A549 (cell line): ENCODE data around the gene ARL15. TPM values are rescaled to one million over a fixed set of nuclear protein-coding genes. Genes with fewer than 3 reads are reported as not detected.
"Not testable (repeated sequence)": the region's sequence is repeated elsewhere in the genome, so short reads cannot be mapped to it uniquely, and the experiment has no call there.

Experiments
- ATAC-seq, 2 experiments: fragments of 200-7000 bp in 1 of 2; fragments of >200 bp in 1 of 2; cut with Nextera tagmentation in 1 of 2; cut with Tn5 transposase in 1 of 2; 3 replicates each; pipeline versions ENCODE4 v1.8.0 to v1.9.1; 2018 to 2020; ENCODE audit warnings: mild to moderate bottlenecking in 1 of 2, moderate library complexity in 1 of 2
- CTCF ChIA-PET: fragments of 300-600 bp; sonication (Branson Sonifier 250); formaldehyde crosslinking; extraction: SDS; loops from one replicate; lab custom pipeline; 2021; ENCODE audit warnings: antibody characterized with exemption, inconsistent platforms; lab: Yijun Ruan, JAX
- POLR2A ChIA-PET: fragments of 350-600 bp; formaldehyde crosslinking; extraction: SDS; loops from one replicate; lab custom pipeline; 2021; ENCODE audit warnings: antibody characterized with exemption, inconsistent platforms; lab: Yijun Ruan, JAX
- DNase-seq, 2 experiments: peaks; one replicate each; pipeline versions ENCODE4 v3.0.0 to v3.0.0-alpha.2; 2011 to 2016; ENCODE audit warnings: low read depth in 1 of 2, low spot score in 1 of 2
- FAIRE-seq: peaks from 2 replicates; lab custom pipeline; 2011; peaks lifted over from hg19 to GRCh38; lab: Jason Lieb, UNC
- H3K27ac ChIP-seq, 2 experiments: fragments of >200 bp; sonication (Bioruptor Twin); formaldehyde crosslinking; 3 replicates each; pipeline ENCODE4 v1.5.1; 2016 to 2017
- H3K4me1 ChIP-seq: fragments of >200 bp; sonication (Bioruptor Twin); formaldehyde crosslinking; 3 replicates; pipeline ENCODE4 v1.6.1; 2016
- H3K4me2 ChIP-seq: fragments of >200 bp; sonication (Bioruptor Twin); formaldehyde crosslinking; 3 replicates; pipeline ENCODE4 v1.6.1; 2016
- H3K4me3 ChIP-seq: fragments of >200 bp; sonication (Bioruptor Twin); formaldehyde crosslinking; 3 replicates; pipeline ENCODE4 v1.5.1; 2016
- H3K9me3 ChIP-seq: fragments of >200 bp; sonication (Bioruptor Twin); formaldehyde crosslinking; 3 replicates; pipeline ENCODE4 v1.6.1; 2016
- CBX2 ChIP-seq: fragments of 200-600 bp; sonication (generic); IDR thresholded peaks from 2 replicates; pipeline ENCODE4 v1.6.1; 2016; ENCODE audit warnings: low read depth, mild to moderate bottlenecking, borderline replicate concordance
- CBX8 ChIP-seq: fragments of 200-600 bp; sonication (generic); IDR thresholded peaks from 2 replicates; pipeline ENCODE4 v1.6.1; 2016
- CHD2 ChIP-seq: fragments of 150-350 bp; IDR thresholded peaks from 2 replicates; pipeline ENCODE4 v1.6.1; 2014; ENCODE audit warnings: low read length; ENCODE audit not compliant: partially characterized antibody
- EHF ChIP-seq: fragments of 250-450 bp; sonication (Bioruptor Pico); IDR thresholded peaks from 2 replicates; pipeline ENCODE4 v1.5.0; 2020; ENCODE audit warnings: mild to moderate bottlenecking
- EHMT2 ChIP-seq: fragments of 200-600 bp; sonication (generic); IDR thresholded peaks from 2 replicates; pipeline ENCODE4 v1.6.1; 2016; ENCODE audit warnings: antibody characterized with exemption, low read depth, mild to moderate bottlenecking, moderate library complexity
- ESRRA ChIP-seq: fragments of 150-350 bp; IDR thresholded peaks from 2 replicates; pipeline ENCODE4 v1.6.1; 2014; ENCODE audit warnings: mild to moderate bottlenecking, low read length, borderline replicate concordance
- HDAC2 ChIP-seq: fragments of 200-600 bp; sonication (generic); IDR thresholded peaks from 2 replicates; pipeline ENCODE4 v1.6.1; 2016
- HEYL ChIP-seq: fragments of 250-450 bp; sonication (Bioruptor Pico); IDR thresholded peaks from 2 replicates; pipeline ENCODE4 v1.8.0; 2021; ENCODE audit warnings: mild to moderate bottlenecking, moderate library complexity
- HOXA7 ChIP-seq: fragments of 250-450 bp; sonication (Bioruptor Pico); IDR thresholded peaks from 2 replicates; pipeline ENCODE4 v1.5.0; 2020; ENCODE audit warnings: mild to moderate bottlenecking, moderate library complexity
- JUN ChIP-seq, 2 experiments: fragments of >200 bp; sonication (Bioruptor Twin); formaldehyde crosslinking; IDR thresholded peaks; 2 replicates in 1 of 2; 3 replicates in 1 of 2; pipeline ENCODE4 v1.6.1; 2016 to 2017
- JUNB ChIP-seq: fragments of >200 bp; sonication (Bioruptor Twin); formaldehyde crosslinking; IDR thresholded peaks from 2 replicates; pipeline ENCODE4 v1.6.1; 2016
- KDM5A ChIP-seq: fragments of 200-600 bp; sonication (generic); IDR thresholded peaks from 2 replicates; pipeline ENCODE4 v1.6.1; 2016; ENCODE audit warnings: antibody characterized with exemption, mild to moderate bottlenecking
- MAFK ChIP-seq: fragments of 450-650 bp; IDR thresholded peaks from 2 replicates; pipeline ENCODE4 v1.6.1; 2014; ENCODE audit not compliant: partially characterized antibody
- NPAS2 ChIP-seq: fragments of 250-450 bp; sonication (Bioruptor Pico); IDR thresholded peaks from 2 replicates; pipeline ENCODE4 v1.8.0; 2022; ENCODE audit warnings: mild to moderate bottlenecking, moderate library complexity, borderline replicate concordance
- NR3C1 ChIP-seq: fragments of >200 bp; sonication (Bioruptor Twin); formaldehyde crosslinking; IDR thresholded peaks from 3 replicates; pipeline ENCODE4 v1.6.1; 2017
- PBX3 ChIP-seq: IDR thresholded peaks from 2 replicates; pipeline ENCODE4 v1.6.1; 2012
- RAD21 ChIP-seq, 2 experiments: fragments of >200 bp in 1 of 2; sonication (Bioruptor Twin) in 1 of 2; formaldehyde crosslinking in 1 of 2; IDR thresholded peaks in 1 of 2; conservative IDR thresholded peaks in 1 of 2; 2 replicates in 1 of 2; 3 replicates in 1 of 2; pipeline ENCODE4 v1.6.1; 2012 to 2018; ENCODE audit warnings: inconsistent platforms in 1 of 2
- RCOR1 ChIP-seq: fragments of 150-350 bp; IDR thresholded peaks from 2 replicates; pipeline ENCODE4 v1.6.1; 2014; ENCODE audit warnings: antibody characterized with exemption, low read length, low read depth
- RNF2 ChIP-seq: fragments of 200-600 bp; sonication (generic); IDR thresholded peaks from 2 replicates; pipeline ENCODE4 v1.6.1; 2016; ENCODE audit warnings: low read depth, mild to moderate bottlenecking, antibody characterized with exemption, moderate library complexity, borderline replicate concordance
- SMC3 ChIP-seq: fragments of >200 bp; sonication (Bioruptor Twin); formaldehyde crosslinking; IDR thresholded peaks from 3 replicates; pipeline ENCODE4 v1.6.1; 2018; ENCODE audit warnings: inconsistent platforms
- TP53 ChIP-seq: fragments of 250-450 bp; sonication (Bioruptor Pico); IDR thresholded peaks from 2 replicates; pipeline ENCODE4 v1.5.0; 2021; ENCODE audit warnings: mild to moderate bottlenecking, moderate library complexity
- ZC3H11A ChIP-seq: fragments of 450-650 bp; IDR thresholded peaks from 2 replicates; pipeline ENCODE4 v1.6.1; 2014; ENCODE audit warnings: antibody characterized with exemption, mild to moderate bottlenecking
- ZNF302 ChIP-seq: fragments of 250-450 bp; sonication (Bioruptor Pico); IDR thresholded peaks from 2 replicates; pipeline ENCODE4 v1.9.0; 2021; ENCODE audit warnings: inconsistent platforms, mild to moderate bottlenecking, moderate library complexity
- WGBS: methylation state at CpG from one replicate; pipeline ENCODE4 v1.1.6; 2017; ENCODE audit errors: missing lambda C conversion rate; 5-methylcytosine and 5-hydroxymethylcytosine counted together
- polyA plus RNA-seq, 4 experiments: library from polyadenylated mRNA; depleted of rRNA in 3 of 4; stranded (reverse); fragments of >200 nt; fragmentation: RNase III in 1 of 4; extraction: RNeasy Plus Mini Kit Qiagen cat#74134 plus additional on column Dnase treatment in 1 of 4; gene quantifications; 2 replicates in 3 of 4; 3 replicates in 1 of 4; pipeline ENCODE4 v1.2.3, GENCODE V29; 2011 to 2017
- small RNA-seq, 6 experiments: library from RNA; depleted of rRNA; stranded (forward); fragments of <200 nt; gene quantifications; one replicate each; pipeline ENCODE3, GENCODE V24; 2012
- TF ChIP-seq, protein P1 (sequence below): fragments of >200 bp; sonication (Bioruptor Twin); formaldehyde crosslinking; IDR thresholded peaks from 2 replicates; pipeline ENCODE4 v1.6.1; 2016

ARL15 gene
- polyA plus RNA-seq, 2 of the 4 experiments (the other 2 are of a cell fraction) = 11.8 to 12.1 TPM

DNA sequence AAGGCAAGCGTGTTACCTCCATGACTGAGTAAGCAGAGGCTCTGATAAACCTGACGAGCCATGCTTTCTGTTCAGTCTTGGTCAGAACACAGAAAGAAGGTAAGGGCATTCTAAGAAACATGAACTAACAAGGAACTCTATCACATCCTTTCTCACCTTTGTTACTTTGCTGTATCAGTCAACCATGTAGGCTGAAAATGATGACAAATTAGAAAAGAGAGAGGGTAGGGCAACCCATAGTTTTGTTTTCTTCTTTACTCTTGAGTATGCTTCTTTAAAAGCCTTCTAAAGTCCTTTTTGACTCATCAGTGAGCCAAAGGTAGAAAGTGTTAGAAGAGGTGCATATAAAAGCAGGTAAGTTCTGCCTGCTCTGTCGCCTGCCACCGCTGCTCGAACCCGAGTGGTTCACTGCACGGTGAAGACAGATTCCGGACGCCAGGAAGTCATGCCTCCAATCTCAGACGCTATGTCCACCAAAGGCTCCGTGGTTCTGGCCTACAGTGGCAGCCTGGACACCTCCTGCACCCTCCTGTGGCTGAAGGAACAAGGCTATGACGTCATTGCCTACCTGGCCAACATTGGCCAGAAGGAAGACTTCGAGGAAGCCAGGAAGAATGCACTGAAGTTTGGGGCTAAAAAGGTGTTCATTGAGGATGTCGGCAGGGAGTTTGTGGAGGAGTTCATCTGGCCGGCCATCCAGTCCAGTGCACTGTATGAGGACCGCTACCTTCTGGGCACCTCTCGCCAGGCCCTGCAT lies 451.5 kb downstream of the ARL15 start (continued):
- no peak for TF ChIP-seq PBX3

DNA sequence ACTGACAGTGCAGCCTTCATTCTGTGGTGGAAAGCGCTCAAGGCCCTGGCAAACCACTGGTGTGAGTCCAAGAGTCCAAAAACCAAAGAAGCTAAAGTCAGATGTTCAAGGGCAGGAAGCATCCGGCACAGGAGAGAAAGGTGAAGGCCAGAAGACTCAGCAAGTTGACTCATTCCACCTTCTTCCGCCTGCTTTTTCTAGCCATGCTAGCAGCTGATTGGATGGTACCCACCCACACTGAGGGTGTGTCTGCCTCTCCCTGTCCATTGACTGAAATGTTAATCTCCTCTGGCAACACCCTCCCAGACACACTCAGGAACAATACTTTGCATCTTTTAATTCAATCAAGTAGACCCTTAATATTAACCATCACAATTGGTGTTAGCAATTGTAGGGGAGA lies 453.9 kb downstream of the ARL15 start:
- TF ChIP-seq MAFK = no peak
- no peak for TF ChIP-seq HOXA7
- TF ChIP-seq EHF = no peak
- TF ChIP-seq TP53 (CRISPR knock-in tag) = no peak
- no peak for TF ChIP-seq EHMT2
- no peak for TF ChIP-seq NPAS2
- no peak for TF ChIP-seq CBX2
- TF ChIP-seq HDAC2 = no peak
- TF ChIP-seq SMC3 = no peak
- TF ChIP-seq RAD21 (conservative IDR thresholded peaks at IDR 0.05 in 1 of 2, IDR thresholded peaks at IDR 0.05 in 1 of 2) = no peak
- TF ChIP-seq RCOR1 = no peak
- TF ChIP-seq, protein P1, sequence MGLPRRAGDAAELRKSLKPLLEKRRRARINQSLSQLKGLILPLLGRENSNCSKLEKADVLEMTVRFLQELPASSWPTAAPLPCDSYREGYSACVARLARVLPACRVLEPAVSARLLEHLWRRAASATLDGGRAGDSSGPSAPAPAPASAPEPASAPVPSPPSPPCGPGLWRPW = no peak
- no peak for TF ChIP-seq CHD2
- TF ChIP-seq JUN (IDR thresholded peaks at IDR 0.05) = no peak
- TF ChIP-seq RNF2 = no peak
- TF ChIP-seq HEYL (CRISPR knock-in tag) = no peak
- TF ChIP-seq ZC3H11A = no peak
- no peak for TF ChIP-seq KDM5A
- TF ChIP-seq ZNF302 = no peak

DNA sequence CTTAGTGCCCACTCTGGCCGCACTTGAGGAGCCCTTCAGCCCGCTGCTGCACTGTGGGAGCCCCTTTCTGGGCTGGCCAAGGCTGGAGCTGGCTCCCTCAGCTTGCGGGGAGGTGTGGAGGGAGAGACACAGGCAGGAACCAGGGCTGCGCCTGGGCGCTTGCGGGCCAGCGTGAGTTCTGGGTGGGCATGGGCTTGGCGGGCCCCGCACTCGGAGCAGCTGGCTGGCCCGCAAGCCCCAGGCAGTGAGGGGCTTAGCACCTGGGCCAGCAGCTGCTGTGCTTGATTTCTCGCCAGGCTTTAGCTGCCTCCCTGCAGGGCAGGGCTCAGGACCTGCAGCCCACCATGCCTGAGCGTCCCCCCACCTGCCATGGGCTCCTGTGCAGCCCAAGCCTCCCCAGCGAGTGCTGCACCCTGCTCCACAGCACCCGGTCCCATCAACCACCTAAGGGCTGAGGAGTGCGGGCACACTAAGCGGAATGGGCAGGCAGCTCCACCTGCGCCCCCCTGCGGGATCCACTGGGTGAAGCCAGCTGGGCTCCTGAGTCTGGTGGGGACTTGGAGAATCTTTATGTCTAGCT lies 473.4 kb downstream of the ARL15 start:
- ATAC-seq, H3K27ac ChIP-seq, POLR2A ChIA-PET, FAIRE-seq, CTCF ChIA-PET, H3K4me3 ChIP-seq, DNase-seq, H3K4me1 ChIP-seq, H3K4me2 ChIP-seq: not testable (repeated sequence)
- peaks cover 11% of the 10 kb centered on the region; the same call in 1 of the 3 replicates for H3K9me3 ChIP-seq
- WGBS = 78% methylated on average over 11 of the region's 19 CpGs

More for the DNA sequence above, 453.9 kb downstream of the ARL15 start:
- H3K9me3 ChIP-seq = no peaks in the 10 kb centered on the region; the same call in 2 of the 3 replicates
- FAIRE-seq (no peak), ATAC-seq (no peak), DNase-seq (no peak)
- no peak overlapping the region for H3K27ac ChIP-seq
- no peaks in the 10 kb centered on the region for H3K4me1 ChIP-seq
- ChIA-PET POLR2A (no interaction called here), CTCF (interaction anchor here (1.4 kb wide), 1 partner anchor 373 kb away, joined by 3 read pairs; no protein-coding TSS in a partner anchor)
- no peak overlapping the region for H3K4me2 ChIP-seq
- no peak overlapping the region for H3K4me3 ChIP-seq
- WGBS = 41% methylated on average over 3 of the region's 3 CpGs

- no peak for FAIRE-seq
- H3K4me3 ChIP-seq = no peak overlapping the region
- peaks cover 12% of the 10 kb centered on the region; the same call in 2 of the 3 replicates for H3K9me3 ChIP-seq
- WGBS = 45% methylated on average over 4 of the region's 4 CpGs
- no peak for TF ChIP-seq ESRRA
- no peak for TF ChIP-seq CBX8
- TF ChIP-seq SMC3 = no peak
- no peak for TF ChIP-seq TP53 (CRISPR knock-in tag)
- TF ChIP-seq NR3C1 = no peak
- no peak for TF ChIP-seq JUNB
- TF ChIP-seq, all 56 proteins: peak for 0
- H3K4me2 ChIP-seq = no peak overlapping the region
- no peak for ATAC-seq
- H3K27ac ChIP-seq = no peak overlapping the region
- no peak for DNase-seq
- no peaks in the 10 kb centered on the region for H3K4me1 ChIP-seq
- ChIA-PET CTCF (no interaction called here), POLR2A (no interaction called here)
Measured at GRCh38 chr5:53834500-53834899, 475.9 kb downstream of the ARL15 start.

Small RNAs within 50 kb of the gene (small RNA-seq; reads per million reads assigned to genes)
- gene AC008873.1 (0 reads per million in 6 experiments), gene MIR4459 (0 reads per million in 6 experiments), gene MIR581 (0 to 7.2 (median 5.5) reads per million in 6 experiments), gene RNU6-272P (0 reads per million in 6 experiments)

Other genes starting within 250 kb of the ARL15 start
- gene HSPB3, start 145.1 kb upstream of the ARL15 start, polyA plus RNA-seq (2011; rRNA removed) = not detected in 2 replicates
- gene HSPB3, start 145.1 kb upstream of the ARL15 start, polyA plus RNA-seq (2017; fragmentation: RNase III; extraction: RNeasy Plus Mini Kit Qiagen cat#74134 plus additional on column Dnase treatment) = not detected in 3 replicates
- gene SNX18, start 207.2 kb upstream of the ARL15 start, polyA plus RNA-seq (2011; rRNA removed) = 6.4 and 8.1 TPM in 2 replicates
- 6.5 to 7.5 TPM (median 7.1 TPM) in 3 replicates for gene SNX18, start 207.2 kb upstream of the ARL15 start, polyA plus RNA-seq (2017; fragmentation: RNase III; extraction: RNeasy Plus Mini Kit Qiagen cat#74134 plus additional on column Dnase treatment)